Activated naive CD4-positive, alpha-beta T cell treated with anti-CD3 and anti-CD28 coated beads, Interleukin-2, amount 50 U/mL, for 16 hours (primary cell): ENCODE results near the gene CDK15.
"Not testable (repeated sequence)": the region's sequence is repeated elsewhere in the genome, so short reads cannot be mapped to it uniquely, and the experiment has no call there.

Experiments used
- DNase-seq: peaks from one replicate; pipeline ENCODE4 v3.0.0-alpha.2; 2020

CDK15 gene

DNA sequence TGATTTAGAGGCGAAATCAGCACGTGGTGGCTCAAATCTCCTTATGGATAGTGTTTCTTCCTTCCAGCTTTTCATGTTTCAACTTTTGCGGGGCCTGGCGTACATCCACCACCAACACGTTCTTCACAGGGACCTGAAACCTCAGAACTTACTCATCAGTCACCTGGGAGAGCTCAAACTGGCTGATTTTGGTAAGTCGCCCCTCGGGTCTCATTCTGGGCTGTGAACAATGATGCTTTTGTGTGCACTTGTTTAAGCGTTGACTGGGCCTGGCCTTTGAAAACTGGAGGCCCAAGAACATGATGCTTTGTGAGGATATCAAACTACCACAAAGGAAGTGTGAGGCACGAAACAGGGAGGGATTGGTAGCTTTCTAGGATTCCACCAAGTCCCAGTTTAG, 27.4 kb downstream of the CDK15 start:
- DNase-seq: no peak

- no peak for DNase-seq
Observed at GRCh38 chr2:201835066-201835465, 28.7 kb downstream of the CDK15 start.

DNA sequence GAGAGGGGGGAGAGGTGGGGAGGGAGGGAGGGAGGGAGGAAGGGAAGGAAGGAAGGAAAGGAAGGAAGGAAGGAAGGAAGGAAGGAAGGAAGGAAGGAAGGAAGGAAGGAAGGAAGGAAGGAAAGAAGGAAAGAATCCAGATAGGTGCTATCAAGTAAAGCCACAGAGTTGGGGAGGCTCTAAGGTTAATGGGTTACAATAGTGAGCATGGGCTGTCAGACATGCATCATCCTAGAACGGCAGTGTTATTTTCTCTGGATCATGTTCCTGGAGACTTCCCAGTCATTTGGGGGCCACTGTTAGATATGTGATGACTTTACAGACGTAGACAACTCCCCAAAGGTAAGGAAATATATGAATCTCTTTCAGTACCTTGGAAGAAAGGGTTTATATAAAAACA, 31.1 kb downstream of the CDK15 start:
- DNase-seq: no peak

DNA sequence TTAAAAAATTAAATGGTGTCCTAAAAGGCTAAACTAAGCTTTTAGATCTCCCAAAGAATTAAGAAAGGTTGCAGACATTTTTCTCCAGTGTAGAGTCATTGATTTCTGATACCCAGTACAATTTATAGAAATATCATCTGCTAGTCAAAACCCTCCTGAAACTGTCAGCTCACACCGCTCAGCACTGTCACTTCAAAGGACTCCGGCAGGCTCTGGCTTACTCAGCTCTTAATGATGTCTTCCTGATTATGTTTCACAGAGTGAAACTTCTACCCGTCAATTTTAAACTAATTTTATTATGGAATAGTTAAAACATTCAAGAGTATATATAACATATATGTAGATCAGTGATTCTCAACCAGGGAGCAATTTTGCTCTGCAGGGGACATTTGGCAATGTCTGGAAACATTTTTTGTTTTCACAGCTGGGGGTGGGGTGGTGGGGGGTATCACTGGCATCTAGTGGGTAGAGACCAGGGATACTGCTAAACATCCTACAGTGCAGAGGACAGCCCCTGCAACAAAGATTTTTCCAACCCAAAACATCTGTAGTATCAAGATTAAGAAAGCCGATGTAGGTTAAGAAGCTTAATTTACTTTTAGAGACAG, 31.6 kb downstream of the CDK15 start:
- no peak for DNase-seq

- DNase-seq: no peak
Observed at GRCh38 chr2:201839727-201840126, 33.4 kb downstream of the CDK15 start.

- no peak for DNase-seq
Observed at GRCh38 chr2:201840726-201841125, 34.4 kb downstream of the CDK15 start.

DNA sequence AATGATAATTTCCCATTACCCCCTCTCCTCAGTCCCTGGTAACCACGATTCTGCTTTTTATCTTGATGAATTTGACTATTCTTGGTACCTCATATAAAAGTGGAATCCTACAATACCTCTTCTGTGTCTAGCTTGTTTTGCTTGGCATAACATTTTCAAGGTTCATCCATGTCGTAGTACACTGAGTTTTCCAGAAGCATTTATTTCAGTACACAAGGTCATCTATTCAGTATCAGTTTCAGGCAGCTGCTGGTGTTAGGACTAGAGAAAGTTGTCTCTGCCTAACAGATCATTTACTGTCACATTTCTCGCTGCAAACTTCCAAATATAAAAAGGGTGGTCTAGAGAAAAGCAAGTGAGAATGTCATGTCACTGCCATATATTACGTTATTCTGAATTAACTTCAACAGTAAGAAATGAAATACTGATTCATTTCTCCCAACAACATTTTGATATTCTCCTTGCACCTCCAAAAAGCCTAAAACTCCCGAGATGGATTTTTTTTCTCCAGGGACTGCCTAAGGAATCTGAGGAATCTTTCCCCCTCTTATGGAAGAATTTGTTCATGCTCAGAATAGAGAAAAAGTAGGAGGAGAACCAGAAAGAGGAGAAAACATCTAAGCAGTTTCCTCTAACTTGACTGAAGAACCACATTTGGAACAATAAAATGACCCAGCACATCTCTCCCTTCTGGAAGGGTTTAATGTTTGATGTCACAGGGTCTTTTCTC, 36.0 kb downstream of the CDK15 start:
- no peak for DNase-seq

DNA sequence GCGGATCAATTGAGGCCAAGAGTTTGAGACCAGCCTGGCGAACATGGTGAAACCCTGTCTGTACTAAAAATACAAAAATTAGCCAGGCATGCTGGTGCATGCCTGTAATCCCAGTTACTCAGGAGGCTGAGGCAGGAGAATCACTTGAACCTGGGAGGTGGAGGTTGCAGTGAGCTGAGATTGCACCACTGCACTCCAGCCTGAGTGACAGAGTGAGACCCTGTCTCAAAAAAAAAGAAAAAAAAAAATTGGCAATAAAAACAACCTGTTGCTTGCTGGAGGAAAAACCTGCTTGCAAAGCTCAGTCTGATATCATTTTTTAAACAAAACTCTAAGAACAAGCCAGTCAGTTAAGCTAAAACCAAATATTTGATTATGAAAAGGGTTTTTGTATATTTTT, 38.6 kb downstream of the CDK15 start:
- DNase-seq: not testable (repeated sequence)

- DNase-seq: no peak
Observed at GRCh38 chr2:201847481-201847880, 41.1 kb downstream of the CDK15 start.

DNA sequence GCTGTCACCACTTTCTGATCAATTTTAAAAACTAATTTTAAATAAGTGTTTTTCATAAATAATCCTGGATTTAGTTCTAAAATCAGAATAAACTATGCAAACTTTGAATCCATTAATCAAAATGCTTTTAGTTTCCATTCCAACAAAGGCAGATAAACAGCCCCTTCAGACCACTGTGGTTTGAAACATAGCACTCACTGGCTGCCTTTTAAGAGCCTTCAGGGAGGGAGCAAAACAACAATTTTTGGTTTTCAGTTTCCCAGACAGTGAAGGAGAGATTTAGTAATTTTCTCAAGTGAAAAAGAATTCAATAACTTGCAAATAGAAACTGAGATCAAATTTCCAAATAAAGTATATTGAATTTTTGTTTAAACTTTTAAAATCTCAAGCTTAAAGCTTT, 46.1 kb downstream of the CDK15 start:
- no peak for DNase-seq

DNA sequence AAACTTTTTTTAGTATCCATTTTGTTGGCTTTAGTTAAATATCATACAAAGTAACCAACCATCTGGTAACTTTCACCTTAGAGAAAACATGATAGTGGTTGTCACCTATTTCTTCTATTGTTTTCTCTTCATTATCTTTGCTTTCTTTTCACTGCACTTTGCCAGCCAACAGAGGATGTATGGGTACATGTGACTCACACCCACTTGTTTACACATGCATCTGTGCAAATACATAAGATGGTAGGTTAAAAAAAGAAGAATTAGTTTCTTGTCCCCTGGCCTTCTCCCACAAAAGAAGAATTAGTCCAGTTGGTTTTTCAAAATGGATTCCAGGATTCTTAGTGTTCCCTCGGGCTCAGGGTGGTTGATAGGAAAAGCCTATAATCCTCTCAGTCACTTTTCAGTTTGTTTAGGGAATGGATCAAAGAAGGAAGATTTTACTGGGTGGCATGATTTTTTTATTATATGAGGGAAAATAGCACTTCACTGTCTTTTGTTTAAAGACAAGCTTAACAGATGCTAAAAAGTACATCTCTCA, 46.6 kb downstream of the CDK15 start:
- DNase-seq: no peak

DNA sequence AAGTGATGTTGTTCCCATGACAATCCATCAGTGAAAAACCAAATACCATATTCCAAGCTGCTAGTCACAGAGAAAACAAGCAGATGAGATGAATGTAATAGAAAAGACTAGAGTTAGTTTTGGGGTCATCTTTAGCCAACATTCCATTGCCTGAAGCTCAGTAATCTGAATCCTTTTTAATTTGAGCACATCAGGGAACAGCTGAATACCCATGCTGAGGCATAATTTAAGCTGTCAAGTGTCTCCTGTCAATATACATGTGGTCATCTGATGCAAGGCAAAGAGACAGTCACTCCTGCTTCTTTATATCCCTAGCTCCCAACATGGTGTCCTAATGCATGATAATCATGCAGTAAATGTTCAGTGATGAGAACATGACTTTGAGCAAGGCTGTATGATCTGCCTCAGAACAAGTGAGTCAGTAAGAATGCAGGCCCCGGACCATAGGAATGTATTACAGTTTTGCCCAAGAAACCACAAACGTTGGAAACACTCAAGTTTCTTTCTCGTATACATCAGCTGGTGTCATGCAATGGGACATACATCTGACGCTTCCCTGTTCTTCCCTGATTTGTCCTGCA, 48.0 kb downstream of the CDK15 start:
- DNase-seq: no peak

DNA sequence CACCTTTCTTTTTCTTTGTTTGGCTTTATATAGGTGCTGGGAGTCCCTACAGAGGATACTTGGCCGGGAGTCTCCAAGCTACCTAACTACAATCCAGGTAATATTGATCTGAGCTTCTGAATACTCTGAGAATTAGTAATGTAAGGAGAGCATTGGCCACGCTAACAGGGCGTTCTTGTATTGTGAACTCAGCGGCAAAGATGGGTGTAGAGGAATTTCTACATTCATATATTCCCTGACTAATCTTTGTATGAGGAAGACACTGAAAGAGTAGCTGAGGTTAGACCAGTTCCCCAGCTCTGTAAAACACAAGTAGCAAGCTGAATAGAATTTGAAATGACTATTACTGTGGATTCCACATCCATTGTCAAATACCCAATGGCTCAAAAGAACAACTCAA, 48.5 kb downstream of the CDK15 start:
- DNase-seq: no peak

DNA sequence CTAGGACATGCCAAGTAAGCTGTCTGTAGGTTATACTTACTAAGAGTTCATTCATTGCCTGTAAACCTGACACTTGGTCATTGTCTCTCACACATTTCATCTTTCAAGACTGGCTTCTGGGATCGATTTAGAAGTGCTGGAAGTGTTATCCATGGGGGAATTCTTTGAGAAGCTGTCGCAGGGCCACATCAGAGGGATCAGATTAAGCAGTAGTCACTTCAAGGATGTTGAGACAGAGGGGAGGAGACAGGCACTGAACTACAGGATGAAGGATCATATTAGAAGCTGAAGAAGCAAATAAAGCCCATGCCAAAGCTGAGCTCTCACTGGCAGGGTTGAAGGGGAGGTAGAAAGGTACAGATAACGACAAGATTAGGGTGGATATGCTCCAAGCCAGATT, 49.0 kb downstream of the CDK15 start:
- no peak for DNase-seq

DNA sequence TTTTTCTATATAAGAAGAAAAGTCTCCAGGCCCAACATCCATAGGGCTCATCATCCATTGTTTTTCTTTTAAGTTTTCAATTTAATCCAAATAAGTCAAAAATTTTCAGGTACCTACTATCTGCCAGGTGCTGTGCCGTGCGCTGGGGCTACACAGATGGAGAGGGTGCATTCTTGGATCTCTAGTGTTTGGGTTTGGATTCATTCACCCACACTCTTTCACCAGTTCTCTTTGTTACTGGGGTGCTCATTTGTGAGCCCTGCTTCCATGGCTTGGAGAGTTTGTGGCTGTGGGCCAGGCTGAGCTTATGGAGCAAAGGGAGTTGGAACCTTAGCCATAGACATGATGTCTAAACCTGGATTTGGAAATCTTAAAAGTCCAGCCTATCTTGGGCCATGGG, 51.0 kb downstream of the CDK15 start:
- DNase-seq: no peak

DNA sequence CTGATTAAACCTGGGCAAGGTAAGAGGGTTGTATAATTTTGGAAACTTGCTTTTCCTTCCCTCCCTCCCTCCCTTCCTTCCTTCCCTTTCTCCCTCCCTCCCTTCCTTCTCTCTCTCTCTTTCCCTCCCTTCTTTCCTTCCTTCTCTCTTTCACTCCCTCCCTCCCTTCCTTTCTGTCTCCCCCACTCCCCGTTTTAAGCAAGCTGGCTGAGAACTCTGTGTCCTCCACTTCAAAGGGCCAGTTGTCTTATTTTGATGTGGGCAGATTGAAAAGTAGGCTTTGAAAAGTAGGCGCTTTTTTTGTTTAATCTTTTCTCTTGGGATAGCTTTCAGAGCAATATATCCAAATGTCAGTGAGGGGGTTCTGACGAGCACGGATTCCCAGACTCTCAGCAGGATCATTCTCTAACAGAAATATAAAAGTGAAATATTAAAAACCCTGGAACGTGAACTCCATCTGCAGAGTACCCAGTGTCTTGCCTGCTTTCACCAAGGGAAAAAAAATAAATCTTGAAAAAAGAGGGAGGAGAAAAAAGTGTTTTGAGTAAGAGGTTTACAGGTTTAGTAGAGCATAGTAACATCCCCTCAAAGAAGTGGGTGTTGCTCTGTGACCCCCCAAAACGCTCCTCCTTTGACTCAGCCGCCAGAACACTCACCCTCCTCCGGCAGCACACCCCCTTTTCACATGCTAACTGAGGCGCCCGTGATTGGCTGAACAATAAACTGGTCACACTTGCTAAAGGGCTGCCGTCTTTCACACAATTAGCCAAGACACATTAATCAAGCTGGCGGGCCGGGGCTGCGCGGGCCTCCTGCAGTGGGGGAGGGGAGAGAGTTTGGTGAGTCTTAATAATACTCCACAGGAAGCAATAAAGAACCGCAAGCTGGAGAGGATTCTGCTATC, 52.2 kb downstream of the CDK15 start:
- DNase-seq: peak; percentile 35

- DNase-seq: no peak
Observed at GRCh38 chr2:201859949-201860348, 53.6 kb downstream of the CDK15 start.

GRCh38 chr2:201860636-201861066, 54.3 kb downstream of the CDK15 start:
- peak; percentile 24 for DNase-seq

DNA sequence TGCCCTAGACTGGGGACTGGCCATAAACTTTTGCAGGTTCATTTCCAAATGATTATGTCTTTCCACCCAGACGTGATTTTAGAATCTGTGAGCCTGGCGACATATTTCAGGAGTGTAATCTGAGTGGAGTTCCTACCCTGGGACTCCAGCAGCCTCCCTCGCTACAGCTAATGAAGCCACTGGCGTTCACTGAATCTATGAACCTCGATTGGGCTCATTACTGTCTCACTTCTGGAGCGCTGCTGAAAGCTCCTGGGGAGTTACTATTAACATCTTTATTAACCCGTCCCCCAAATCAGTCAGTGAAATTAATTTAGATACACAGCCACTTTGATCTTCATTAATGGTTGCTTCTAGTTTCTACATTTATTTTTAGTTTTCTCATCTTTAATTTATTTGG, 56.5 kb downstream of the CDK15 start:
- no peak for DNase-seq

DNA sequence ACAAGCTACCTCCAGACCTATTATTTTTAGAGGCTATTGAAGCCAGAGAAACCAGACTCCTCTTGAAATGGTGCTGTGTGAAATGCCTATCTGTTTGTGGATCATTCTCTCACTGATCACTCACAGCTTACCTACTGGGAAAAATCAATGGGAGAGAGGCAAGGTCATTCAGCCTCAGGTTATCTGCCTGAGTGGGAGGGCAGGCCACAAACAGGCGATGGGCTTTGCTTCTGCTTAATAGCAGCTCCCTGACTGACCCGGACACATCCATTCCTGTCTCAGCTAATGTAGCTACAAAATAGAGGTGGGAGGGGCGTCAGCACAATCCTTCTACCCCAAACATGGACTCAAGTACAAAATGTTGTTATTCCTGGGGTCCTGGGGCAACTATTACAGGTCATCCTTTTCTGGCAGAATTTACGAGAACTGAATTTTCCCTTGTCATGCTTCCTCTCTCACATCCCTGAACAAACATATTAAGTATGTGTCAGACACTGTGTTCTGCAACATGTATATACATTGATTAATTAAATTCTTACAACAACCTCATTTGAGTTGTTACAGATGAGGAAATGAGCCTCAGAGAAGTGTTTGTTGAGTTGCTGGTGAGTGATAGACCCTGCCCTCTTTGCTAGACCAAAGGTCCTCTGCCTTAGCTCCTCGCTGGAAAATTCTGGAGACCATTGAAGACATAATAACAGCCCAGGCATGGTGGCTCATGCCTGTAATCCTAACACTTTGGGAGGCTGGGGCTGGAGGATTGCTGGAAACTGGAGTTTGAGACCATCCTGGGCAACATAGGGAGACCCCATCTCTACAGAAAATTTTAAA, 60.5 kb downstream of the CDK15 start:
- DNase-seq: no peak

- DNase-seq: no peak
Observed at GRCh38 chr2:201871471-201871870, 65.1 kb downstream of the CDK15 start.

GRCh38 chr2:201872591-201872990, 66.3 kb downstream of the CDK15 start:
- DNase-seq: no peak
